WTC11 (cell line): ENCODE measurements around the gene PIK3R1. TPM values are rescaled to one million over a fixed set of nuclear protein-coding genes. Genes with fewer than 3 reads are reported as not detected.

Source experiments
- ATAC-seq: fragments of 200-7000 bp; cut with Tn5 transposase; 2 replicates; pipeline ENCODE4 v1.10.0; 2021; ENCODE audit warnings: mild to moderate bottlenecking, moderate library complexity
- CTCF ChIA-PET: fragments of 300-600 bp; sonication (Branson Sonifier 250); formaldehyde crosslinking; loops from one replicate; lab custom pipeline; 2021; ENCODE audit warnings: antibody characterized with exemption; lab: Charles Lee
- POLR2A ChIA-PET: fragments of 350-600 bp; sonication (Branson Sonifier 250); formaldehyde crosslinking; loops from one replicate; lab custom pipeline; 2021; ENCODE audit warnings: antibody characterized with exemption; lab: Charles Lee
- DNase-seq: peaks from one replicate; pipeline ENCODE4 v3.0.0; 2021; ENCODE audit warnings: low spot score
- H3K27ac Mint-ChIP-seq: 2 replicates; pipeline ENCODE4 v1.8.0; 2021; ENCODE audit warnings: mixed read lengths
- H3K27me3 Mint-ChIP-seq: 2 replicates; pipeline ENCODE4 v1.8.0; 2021; ENCODE audit warnings: low read depth, mild to moderate bottlenecking, moderate library complexity, mixed read lengths
- H3K36me3 Mint-ChIP-seq: 2 replicates; pipeline ENCODE4 v1.8.0; 2021; ENCODE audit warnings: mixed read lengths
- H3K4me1 Mint-ChIP-seq: 2 replicates; pipeline ENCODE4 v1.8.0; 2022; ENCODE audit warnings: mixed read lengths
- H3K4me3 Mint-ChIP-seq: 2 replicates; pipeline ENCODE4 v1.8.0; 2021; ENCODE audit warnings: mild to moderate bottlenecking, moderate library complexity, mixed read lengths
- H3K9me3 Mint-ChIP-seq: 2 replicates; pipeline ENCODE4 v1.8.0; 2021; ENCODE audit warnings: mixed read lengths
- JAZF1 ChIP-seq: fragments of 250-450 bp; sonication (Bioruptor Pico); IDR thresholded peaks from 2 replicates; pipeline ENCODE4 v1.9.0; 2021; ENCODE audit warnings: moderate library complexity, mild to moderate bottlenecking, inconsistent platforms
- MXD4 ChIP-seq: fragments of 250-450 bp; sonication (Bioruptor Pico); IDR thresholded peaks from 2 replicates; pipeline ENCODE4 v1.8.0; 2021; ENCODE audit warnings: mild to moderate bottlenecking, moderate library complexity, borderline replicate concordance
- NR1H2 ChIP-seq: sonication (generic); formaldehyde crosslinking; IDR thresholded peaks from 2 replicates; pipeline ENCODE4 v1.9.0; 2021; ENCODE audit warnings: mild to moderate bottlenecking, moderate library complexity, missing genetic modification reagents
- NR2C2 ChIP-seq: sonication (generic); formaldehyde crosslinking; IDR thresholded peaks from 2 replicates; pipeline ENCODE4 v1.8.0; 2022; ENCODE audit warnings: mild to moderate bottlenecking, missing genetic modification reagents
- NR3C1 ChIP-seq: sonication (generic); formaldehyde crosslinking; conservative IDR thresholded peaks from 2 replicates; pipeline ENCODE4 v1.8.1; 2023; ENCODE audit warnings: low read depth, mild to moderate bottlenecking, missing genetic modification reagents
- TCF7 ChIP-seq: sonication (generic); formaldehyde crosslinking; IDR thresholded peaks from 2 replicates; pipeline ENCODE4 v1.8.0; 2022; ENCODE audit warnings: mild to moderate bottlenecking, low read depth, missing genetic modification reagents, moderate library complexity
- ZNF416 ChIP-seq: fragments of 250-450 bp; sonication (Bioruptor Pico); IDR thresholded peaks from 2 replicates; pipeline ENCODE4 v1.9.0; 2021; ENCODE audit warnings: mild to moderate bottlenecking, inconsistent platforms
- total RNA-seq: library from RNA; stranded (reverse); gene quantifications from 3 replicates; pipeline ENCODE4 v1.2.3, GENCODE V29; 2021
- TF ChIP-seq, protein P1 (sequence below): fragments of 250-450 bp; sonication (Bioruptor Pico); IDR thresholded peaks from 2 replicates; pipeline ENCODE4 v2.1.2; 2022; ENCODE audit warnings: mild to moderate bottlenecking, moderate library complexity
- TF ChIP-seq, protein P2 (sequence below): sonication (generic); formaldehyde crosslinking; IDR thresholded peaks from 2 replicates; pipeline ENCODE4 v1.8.1; 2022; ENCODE audit warnings: low read depth, mild to moderate bottlenecking, moderate library complexity, missing genetic modification reagents, borderline replicate concordance
- TF ChIP-seq, protein P3 (sequence below): sonication (generic); formaldehyde crosslinking; IDR thresholded peaks from 2 replicates; pipeline ENCODE4 v1.8.1; 2022; ENCODE audit warnings: low read depth, missing genetic modification reagents, borderline replicate concordance
- TF ChIP-seq, protein P4 (sequence below): sonication (generic); formaldehyde crosslinking; IDR thresholded peaks from 2 replicates; pipeline ENCODE4 v1.8.0; 2023; ENCODE audit warnings: missing genetic modification reagents
- TF ChIP-seq, protein P5 (sequence below): fragments of 250-450 bp; sonication (Bioruptor Pico); IDR thresholded peaks from 2 replicates; pipeline ENCODE4 v1.9.0; 2021; ENCODE audit warnings: mild to moderate bottlenecking
- TF ChIP-seq, protein P6 (sequence below): fragments of 250-450 bp; sonication (Bioruptor Pico); IDR thresholded peaks from 2 replicates; pipeline ENCODE4 v1.8.0; 2021; ENCODE audit warnings: mild to moderate bottlenecking
- TF ChIP-seq, protein P7 (sequence below): sonication (generic); formaldehyde crosslinking; IDR thresholded peaks from 2 replicates; pipeline ENCODE4 v1.8.0; 2022; ENCODE audit warnings: missing genetic modification reagents
- TF ChIP-seq, protein P8 (sequence below): sonication (generic); formaldehyde crosslinking; IDR thresholded peaks from 2 replicates; pipeline ENCODE4 v1.8.0; 2023; ENCODE audit warnings: mild to moderate bottlenecking, missing genetic modification reagents

Gene PIK3R1
- total RNA-seq, 1 experiment from 2014 or later = 11.3 TPM

DNA sequence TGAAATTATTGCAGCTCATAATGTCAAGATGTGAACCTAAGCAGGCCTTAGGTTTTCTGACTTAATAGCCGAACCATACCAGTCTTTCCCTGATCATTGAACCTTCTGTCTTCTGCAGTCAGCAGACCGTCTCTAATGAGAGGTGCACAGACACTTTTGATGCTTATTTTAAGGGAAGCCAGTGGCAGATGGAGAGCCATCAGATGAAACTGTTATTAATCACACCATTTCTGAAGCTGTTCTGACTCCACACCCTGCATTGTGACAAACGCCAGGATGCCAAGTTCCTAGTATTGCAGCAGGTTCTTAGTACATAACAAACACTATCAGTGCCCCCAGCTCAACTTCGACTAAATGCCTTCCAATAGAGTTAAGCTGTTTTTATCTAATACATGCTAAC, 43.0 kb downstream of the PIK3R1 start (continued):
- TF ChIP-seq, protein P1, sequence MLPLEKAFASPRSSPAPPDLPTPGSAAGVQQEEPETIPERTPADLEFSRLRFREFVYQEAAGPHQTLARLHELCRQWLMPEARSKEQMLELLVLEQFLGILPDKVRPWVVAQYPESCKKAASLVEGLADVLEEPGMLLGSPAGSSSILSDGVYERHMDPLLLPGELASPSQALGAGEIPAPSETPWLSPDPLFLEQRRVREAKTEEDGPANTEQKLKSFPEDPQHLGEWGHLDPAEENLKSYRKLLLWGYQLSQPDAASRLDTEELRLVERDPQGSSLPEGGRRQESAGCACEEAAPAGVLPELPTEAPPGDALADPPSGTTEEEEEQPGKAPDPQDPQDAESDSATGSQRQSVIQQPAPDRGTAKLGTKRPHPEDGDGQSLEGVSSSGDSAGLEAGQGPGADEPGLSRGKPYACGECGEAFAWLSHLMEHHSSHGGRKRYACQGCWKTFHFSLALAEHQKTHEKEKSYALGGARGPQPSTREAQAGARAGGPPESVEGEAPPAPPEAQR (CRISPR knock-in tag) = no peak
- TF ChIP-seq MXD4 (CRISPR knock-in tag) = no peak
- TF ChIP-seq, protein P2, sequence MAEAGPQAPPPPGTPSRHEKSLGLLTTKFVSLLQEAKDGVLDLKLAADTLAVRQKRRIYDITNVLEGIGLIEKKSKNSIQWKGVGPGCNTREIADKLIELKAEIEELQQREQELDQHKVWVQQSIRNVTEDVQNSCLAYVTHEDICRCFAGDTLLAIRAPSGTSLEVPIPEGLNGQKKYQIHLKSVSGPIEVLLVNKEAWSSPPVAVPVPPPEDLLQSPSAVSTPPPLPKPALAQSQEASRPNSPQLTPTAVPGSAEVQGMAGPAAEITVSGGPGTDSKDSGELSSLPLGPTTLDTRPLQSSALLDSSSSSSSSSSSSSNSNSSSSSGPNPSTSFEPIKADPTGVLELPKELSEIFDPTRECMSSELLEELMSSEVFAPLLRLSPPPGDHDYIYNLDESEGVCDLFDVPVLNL (CRISPR knock-in tag) = no peak

DNA sequence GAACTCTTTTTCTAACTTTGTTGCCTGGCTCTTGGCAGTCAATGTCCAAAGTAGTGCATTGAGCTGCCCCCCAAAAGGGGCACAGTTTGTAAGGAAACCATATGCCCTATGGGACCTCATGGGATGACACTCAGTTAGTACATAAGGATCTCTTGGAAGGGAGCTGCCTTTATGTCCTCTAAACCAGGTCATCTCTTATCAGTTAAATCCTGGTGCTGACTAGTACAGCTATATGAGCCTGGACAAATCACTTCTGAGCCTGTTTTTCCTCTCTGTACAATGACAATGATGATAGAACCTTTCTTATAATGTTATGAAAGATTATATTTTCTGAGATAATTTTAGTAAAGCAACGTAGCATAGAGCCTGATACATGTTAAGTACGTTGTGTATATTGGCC, 44.1 kb downstream of the PIK3R1 start:
- H3K4me3 Mint-ChIP-seq = no peak overlapping the region
- no peaks in the 10 kb centered on the region for H3K27me3 Mint-ChIP-seq
- H3K27ac Mint-ChIP-seq = no peak overlapping the region
- ChIA-PET POLR2A (no interaction called here), CTCF (no interaction called here)
- H3K4me1 Mint-ChIP-seq = peaks cover 3% of the 10 kb centered on the region; the same call in 1 of the 2 replicates
- TF ChIP-seq, protein P3, sequence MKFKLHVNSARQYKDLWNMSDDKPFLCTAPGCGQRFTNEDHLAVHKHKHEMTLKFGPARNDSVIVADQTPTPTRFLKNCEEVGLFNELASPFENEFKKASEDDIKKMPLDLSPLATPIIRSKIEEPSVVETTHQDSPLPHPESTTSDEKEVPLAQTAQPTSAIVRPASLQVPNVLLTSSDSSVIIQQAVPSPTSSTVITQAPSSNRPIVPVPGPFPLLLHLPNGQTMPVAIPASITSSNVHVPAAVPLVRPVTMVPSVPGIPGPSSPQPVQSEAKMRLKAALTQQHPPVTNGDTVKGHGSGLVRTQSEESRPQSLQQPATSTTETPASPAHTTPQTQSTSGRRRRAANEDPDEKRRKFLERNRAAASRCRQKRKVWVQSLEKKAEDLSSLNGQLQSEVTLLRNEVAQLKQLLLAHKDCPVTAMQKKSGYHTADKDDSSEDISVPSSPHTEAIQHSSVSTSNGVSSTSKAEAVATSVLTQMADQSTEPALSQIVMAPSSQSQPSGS (CRISPR knock-in tag) = no peak
- TF ChIP-seq JAZF1 (CRISPR knock-in tag) = no peak
- TF ChIP-seq, protein P4, sequence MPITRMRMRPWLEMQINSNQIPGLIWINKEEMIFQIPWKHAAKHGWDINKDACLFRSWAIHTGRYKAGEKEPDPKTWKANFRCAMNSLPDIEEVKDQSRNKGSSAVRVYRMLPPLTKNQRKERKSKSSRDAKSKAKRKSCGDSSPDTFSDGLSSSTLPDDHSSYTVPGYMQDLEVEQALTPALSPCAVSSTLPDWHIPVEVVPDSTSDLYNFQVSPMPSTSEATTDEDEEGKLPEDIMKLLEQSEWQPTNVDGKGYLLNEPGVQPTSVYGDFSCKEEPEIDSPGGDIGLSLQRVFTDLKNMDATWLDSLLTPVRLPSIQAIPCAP (CRISPR knock-in tag) = no peak
- TF ChIP-seq TCF7 (CRISPR knock-in tag) = no peak
- H3K9me3 Mint-ChIP-seq = peaks cover 8% of the 10 kb centered on the region
- DNase-seq (no peak), ATAC-seq (no peak)
- H3K36me3 Mint-ChIP-seq = peaks cover 7% of the 10 kb centered on the region; the same call in 1 of the 2 replicates

DNA sequence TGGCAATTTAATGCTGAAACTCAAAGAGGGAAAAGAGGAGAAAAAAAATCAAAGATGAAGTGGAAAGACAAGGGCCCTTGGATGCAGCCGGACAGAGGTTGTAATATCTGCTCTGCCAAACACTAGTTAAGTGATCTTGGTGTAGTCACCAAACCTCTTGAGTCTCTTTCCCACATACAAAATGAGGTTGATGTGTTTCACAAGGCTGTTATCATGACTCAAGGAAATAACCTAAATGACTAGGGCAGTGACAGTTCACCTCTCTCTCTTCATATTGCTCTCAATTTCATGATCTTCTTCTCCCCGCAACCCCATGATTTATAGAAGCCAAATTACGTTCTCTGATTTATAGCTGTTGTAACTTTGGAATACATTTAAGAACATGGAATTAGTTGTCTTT, 44.9 kb downstream of the PIK3R1 start:
- H3K27ac Mint-ChIP-seq = no peak overlapping the region
- H3K36me3 Mint-ChIP-seq = peaks cover 7% of the 10 kb centered on the region; the same call in 1 of the 2 replicates
- no peak for DNase-seq
- H3K4me3 Mint-ChIP-seq = no peak overlapping the region
- H3K9me3 Mint-ChIP-seq = peaks cover 14% of the 10 kb centered on the region
- no peak for ATAC-seq
- H3K27me3 Mint-ChIP-seq = no peaks in the 10 kb centered on the region
- POLR2A ChIA-PET = no interaction called here
- CTCF ChIA-PET = interaction anchor here (2.4 kb wide), 1 partner anchor 11 kb away, joined by 8 read pairs; no protein-coding TSS in a partner anchor
- H3K4me1 Mint-ChIP-seq = peaks cover under 1% of the 10 kb centered on the region; the same call in 1 of the 2 replicates
- TF ChIP-seq NR1H2 (no peak), NR2C2 (CRISPR knock-in tag) (no peak), NR3C1 (CRISPR knock-in tag) (no peak), ZNF416 (CRISPR knock-in tag) (no peak)
- TF ChIP-seq, protein P5, sequence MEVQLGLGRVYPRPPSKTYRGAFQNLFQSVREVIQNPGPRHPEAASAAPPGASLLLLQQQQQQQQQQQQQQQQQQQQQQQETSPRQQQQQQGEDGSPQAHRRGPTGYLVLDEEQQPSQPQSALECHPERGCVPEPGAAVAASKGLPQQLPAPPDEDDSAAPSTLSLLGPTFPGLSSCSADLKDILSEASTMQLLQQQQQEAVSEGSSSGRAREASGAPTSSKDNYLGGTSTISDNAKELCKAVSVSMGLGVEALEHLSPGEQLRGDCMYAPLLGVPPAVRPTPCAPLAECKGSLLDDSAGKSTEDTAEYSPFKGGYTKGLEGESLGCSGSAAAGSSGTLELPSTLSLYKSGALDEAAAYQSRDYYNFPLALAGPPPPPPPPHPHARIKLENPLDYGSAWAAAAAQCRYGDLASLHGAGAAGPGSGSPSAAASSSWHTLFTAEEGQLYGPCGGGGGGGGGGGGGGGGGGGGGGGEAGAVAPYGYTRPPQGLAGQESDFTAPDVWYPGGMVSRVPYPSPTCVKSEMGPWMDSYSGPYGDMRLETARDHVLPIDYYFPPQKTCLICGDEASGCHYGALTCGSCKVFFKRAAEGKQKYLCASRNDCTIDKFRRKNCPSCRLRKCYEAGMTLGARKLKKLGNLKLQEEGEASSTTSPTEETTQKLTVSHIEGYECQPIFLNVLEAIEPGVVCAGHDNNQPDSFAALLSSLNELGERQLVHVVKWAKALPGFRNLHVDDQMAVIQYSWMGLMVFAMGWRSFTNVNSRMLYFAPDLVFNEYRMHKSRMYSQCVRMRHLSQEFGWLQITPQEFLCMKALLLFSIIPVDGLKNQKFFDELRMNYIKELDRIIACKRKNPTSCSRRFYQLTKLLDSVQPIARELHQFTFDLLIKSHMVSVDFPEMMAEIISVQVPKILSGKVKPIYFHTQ = no peak
- TF ChIP-seq, protein P6, sequence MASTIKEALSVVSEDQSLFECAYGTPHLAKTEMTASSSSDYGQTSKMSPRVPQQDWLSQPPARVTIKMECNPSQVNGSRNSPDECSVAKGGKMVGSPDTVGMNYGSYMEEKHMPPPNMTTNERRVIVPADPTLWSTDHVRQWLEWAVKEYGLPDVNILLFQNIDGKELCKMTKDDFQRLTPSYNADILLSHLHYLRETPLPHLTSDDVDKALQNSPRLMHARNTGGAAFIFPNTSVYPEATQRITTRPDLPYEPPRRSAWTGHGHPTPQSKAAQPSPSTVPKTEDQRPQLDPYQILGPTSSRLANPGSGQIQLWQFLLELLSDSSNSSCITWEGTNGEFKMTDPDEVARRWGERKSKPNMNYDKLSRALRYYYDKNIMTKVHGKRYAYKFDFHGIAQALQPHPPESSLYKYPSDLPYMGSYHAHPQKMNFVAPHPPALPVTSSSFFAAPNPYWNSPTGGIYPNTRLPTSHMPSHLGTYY (CRISPR knock-in tag) = no peak
- TF ChIP-seq, protein P7, sequence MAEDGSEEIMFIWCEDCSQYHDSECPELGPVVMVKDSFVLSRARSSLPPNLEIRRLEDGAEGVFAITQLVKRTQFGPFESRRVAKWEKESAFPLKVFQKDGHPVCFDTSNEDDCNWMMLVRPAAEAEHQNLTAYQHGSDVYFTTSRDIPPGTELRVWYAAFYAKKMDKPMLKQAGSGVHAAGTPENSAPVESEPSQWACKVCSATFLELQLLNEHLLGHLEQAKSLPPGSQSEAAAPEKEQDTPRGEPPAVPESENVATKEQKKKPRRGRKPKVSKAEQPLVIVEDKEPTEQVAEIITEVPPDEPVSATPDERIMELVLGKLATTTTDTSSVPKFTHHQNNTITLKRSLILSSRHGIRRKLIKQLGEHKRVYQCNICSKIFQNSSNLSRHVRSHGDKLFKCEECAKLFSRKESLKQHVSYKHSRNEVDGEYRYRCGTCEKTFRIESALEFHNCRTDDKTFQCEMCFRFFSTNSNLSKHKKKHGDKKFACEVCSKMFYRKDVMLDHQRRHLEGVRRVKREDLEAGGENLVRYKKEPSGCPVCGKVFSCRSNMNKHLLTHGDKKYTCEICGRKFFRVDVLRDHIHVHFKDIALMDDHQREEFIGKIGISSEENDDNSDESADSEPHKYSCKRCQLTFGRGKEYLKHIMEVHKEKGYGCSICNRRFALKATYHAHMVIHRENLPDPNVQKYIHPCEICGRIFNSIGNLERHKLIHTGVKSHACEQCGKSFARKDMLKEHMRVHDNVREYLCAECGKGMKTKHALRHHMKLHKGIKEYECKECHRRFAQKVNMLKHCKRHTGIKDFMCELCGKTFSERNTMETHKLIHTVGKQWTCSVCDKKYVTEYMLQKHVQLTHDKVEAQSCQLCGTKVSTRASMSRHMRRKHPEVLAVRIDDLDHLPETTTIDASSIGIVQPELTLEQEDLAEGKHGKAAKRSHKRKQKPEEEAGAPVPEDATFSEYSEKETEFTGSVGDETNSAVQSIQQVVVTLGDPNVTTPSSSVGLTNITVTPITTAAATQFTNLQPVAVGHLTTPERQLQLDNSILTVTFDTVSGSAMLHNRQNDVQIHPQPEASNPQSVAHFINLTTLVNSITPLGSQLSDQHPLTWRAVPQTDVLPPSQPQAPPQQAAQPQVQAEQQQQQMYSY (CRISPR knock-in tag) = no peak
- TF ChIP-seq, protein P8, sequence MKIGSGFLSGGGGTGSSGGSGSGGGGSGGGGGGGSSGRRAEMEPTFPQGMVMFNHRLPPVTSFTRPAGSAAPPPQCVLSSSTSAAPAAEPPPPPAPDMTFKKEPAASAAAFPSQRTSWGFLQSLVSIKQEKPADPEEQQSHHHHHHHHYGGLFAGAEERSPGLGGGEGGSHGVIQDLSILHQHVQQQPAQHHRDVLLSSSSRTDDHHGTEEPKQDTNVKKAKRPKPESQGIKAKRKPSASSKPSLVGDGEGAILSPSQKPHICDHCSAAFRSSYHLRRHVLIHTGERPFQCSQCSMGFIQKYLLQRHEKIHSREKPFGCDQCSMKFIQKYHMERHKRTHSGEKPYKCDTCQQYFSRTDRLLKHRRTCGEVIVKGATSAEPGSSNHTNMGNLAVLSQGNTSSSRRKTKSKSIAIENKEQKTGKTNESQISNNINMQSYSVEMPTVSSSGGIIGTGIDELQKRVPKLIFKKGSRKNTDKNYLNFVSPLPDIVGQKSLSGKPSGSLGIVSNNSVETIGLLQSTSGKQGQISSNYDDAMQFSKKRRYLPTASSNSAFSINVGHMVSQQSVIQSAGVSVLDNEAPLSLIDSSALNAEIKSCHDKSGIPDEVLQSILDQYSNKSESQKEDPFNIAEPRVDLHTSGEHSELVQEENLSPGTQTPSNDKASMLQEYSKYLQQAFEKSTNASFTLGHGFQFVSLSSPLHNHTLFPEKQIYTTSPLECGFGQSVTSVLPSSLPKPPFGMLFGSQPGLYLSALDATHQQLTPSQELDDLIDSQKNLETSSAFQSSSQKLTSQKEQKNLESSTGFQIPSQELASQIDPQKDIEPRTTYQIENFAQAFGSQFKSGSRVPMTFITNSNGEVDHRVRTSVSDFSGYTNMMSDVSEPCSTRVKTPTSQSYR (CRISPR knock-in tag) = no peak
